Measurements from ENCODE around the gene MYO9A. TPM values are rescaled to one million over a fixed set of nuclear protein-coding genes. Genes with fewer than 3 reads are reported as not detected.
"Not testable (repeated sequence)": the region's sequence is repeated elsewhere in the genome, so short reads cannot be mapped to it uniquely, and the experiment has no call there.

The MYO9A gene
- total and polyA plus RNA-seq, 11 donors: 3.2 to 33.9 (median 29.9) TPM

DNA sequence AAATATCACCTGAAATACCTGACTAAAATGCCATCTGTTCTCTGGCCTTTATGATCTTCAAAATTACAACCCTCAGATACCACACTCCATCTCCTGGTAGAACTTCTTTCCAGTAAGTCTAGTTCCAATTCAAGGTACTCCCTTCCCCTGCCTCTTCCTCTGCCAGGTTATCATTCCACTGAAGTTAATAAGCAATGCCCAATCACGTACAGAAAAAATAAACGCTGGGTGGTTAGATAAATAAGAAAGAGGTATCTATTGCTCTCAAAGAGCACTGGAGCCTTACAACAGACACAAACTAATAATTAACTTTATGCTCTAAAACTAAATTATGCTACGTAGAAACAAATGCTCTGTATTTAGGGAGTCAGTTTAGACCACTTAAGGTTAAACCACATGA lies 112.5 kb downstream of the MYO9A start:
- Histone ChIP-seq H3K27ac (no peak overlapping the region), H3K27me3 (no peaks in the 10 kb centered on the region), H3K9me3 (no peaks in the 10 kb centered on the region), H3K36me3 (peaks cover 0 to 78% (median 37%) of the 10 kb centered on the region in 9 donors), H3K4me1 (no peaks in the 10 kb centered on the region), H3K4me3 (no peak overlapping the region)
- 95 to 97% (median 97%) methylated on average over 3 of the region's 3 CpGs for WGBS, 4 donors
- intact Hi-C loops (cut with DNase I): loop anchor here in 1 of 10 donors (5.0 kb wide), 1 partner anchor 438 kb away; no protein-coding TSS in a partner anchor
- TF ChIP-seq POLR2A (IDR thresholded peaks at IDR 0.05): no peak
- TF ChIP-seq, protein P1, sequence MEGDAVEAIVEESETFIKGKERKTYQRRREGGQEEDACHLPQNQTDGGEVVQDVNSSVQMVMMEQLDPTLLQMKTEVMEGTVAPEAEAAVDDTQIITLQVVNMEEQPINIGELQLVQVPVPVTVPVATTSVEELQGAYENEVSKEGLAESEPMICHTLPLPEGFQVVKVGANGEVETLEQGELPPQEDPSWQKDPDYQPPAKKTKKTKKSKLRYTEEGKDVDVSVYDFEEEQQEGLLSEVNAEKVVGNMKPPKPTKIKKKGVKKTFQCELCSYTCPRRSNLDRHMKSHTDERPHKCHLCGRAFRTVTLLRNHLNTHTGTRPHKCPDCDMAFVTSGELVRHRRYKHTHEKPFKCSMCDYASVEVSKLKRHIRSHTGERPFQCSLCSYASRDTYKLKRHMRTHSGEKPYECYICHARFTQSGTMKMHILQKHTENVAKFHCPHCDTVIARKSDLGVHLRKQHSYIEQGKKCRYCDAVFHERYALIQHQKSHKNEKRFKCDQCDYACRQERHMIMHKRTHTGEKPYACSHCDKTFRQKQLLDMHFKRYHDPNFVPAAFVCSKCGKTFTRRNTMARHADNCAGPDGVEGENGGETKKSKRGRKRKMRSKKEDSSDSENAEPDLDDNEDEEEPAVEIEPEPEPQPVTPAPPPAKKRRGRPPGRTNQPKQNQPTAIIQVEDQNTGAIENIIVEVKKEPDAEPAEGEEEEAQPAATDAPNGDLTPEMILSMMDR (IDR thresholded peaks at IDR 0.05): no peak
- no peak for ATAC-seq
- no peak for DNase-seq

DNA sequence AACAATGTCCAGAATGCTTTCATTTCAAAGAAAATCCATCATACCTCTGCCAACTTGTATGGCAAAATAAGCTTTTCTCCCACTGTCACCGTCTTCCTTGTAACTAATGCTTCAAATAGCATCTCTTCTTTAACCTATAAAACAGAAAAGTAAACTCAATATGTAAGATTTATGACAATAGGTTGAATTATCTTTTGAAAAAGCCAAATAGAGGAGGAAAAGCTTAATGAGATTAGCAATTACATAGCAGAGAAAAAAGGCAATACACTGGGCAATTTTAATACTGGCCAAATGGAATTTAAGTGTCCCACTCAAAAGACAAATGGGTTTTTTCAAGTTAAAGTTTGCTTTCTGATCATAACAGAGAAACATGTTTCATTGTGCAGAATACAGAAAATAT lies 118.1 kb downstream of the MYO9A start:
- Histone ChIP-seq H3K4me3 (no peak overlapping the region), H3K27me3 (no peaks in the 10 kb centered on the region), H3K9me3 (no peaks in the 10 kb centered on the region), H3K4me1 (no peaks in the 10 kb centered on the region), H3K27ac (no peak overlapping the region), H3K36me3 (peaks cover 0 to 60% (median 18%) of the 10 kb centered on the region in 9 donors)
- DNase-seq (no peak), ATAC-seq (no peak)
- 94 to 97% (median 96%) methylated on average over 1 of the region's 1 CpG for whole genome bisulfite sequencing, 4 donors
- intact Hi-C loops (cut with DNase I): no loop called here
- TF ChIP-seq, protein P1 (IDR thresholded peaks at IDR 0.05): no peak
- TF ChIP-seq POLR2A (IDR thresholded peaks at IDR 0.05): no peak

DNA sequence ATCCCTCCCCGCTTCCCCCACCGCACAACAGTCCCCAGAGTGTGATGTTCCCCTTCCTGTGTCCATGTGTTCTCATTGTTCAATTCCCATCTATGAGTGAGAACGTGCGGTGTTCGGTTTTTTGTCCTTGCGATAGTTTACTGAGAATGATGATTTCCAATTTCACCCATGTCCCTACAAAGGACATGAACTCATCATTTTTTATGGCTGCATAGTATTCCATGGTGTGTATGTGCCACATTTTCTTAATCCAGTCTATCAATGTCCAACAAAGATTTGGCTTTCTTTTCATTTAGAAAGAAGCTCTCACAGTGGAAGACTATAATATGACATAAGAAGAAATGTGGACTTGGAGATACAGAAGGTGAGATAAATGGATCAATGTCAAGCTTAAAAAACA lies 119.2 kb downstream of the MYO9A start:
- WGBS, 4 donors: 90 to 99% (median 94%) methylated on average over 5 to 6 of the region's 6 CpGs
- H3K27ac ChIP-seq; H3K4me1 ChIP-seq; DNase-seq; H3K27me3 ChIP-seq; intact Hi-C loops (cut with DNase I); H3K9me3 ChIP-seq; ATAC-seq; H3K4me3 ChIP-seq: not testable (repeated sequence)
- H3K36me3 ChIP-seq: peaks cover 0 to 62% (median 14%) of the 10 kb centered on the region in 9 donors

DNA sequence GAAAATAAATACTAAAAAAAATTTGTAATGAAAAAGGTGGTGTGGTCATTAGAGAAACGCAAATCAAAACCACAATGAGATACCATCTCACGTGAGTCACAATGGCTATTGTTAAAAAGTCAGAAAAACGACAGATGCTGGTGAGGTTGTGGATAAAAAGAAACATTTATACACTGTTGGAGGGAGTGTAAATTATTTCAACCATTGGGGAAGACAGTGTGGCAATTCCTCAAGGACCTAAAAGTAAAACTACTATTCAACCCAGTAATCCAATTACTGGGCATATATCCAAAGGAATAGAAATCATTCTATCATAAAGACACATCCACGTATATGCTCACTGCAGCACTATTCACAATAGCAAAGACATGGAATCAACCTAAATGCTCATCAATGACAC lies 120.3 kb downstream of the MYO9A start:
- TF ChIP-seq POLR2A (IDR thresholded peaks at IDR 0.05): no peak
- TF ChIP-seq, protein P1 (IDR thresholded peaks at IDR 0.05): no peak

DNA sequence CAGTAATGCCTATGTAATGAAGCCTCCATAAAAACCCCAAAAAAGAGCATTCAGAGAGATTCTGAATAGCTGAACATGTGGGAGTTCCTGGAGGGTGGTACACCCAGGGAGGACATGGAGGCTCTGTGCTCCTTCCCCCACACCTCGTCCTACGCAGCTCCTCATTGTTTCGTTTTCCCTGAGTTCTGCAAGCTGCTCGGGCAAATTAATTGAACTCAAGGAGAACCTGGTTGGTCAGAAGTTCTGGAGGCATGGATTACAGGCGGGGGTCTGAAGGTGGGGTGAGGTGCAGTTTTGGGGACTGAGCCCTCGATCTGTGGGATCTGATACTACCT lies 142.2 kb downstream of the MYO9A start:
- no peak for DNase-seq
- intact Hi-C loops (cut with DNase I): no loop called here
- no peak for TF ChIP-seq POLR2A (IDR thresholded peaks at IDR 0.05)
- TF ChIP-seq, protein P1 (IDR thresholded peaks at IDR 0.05): no peak
- ATAC-seq: no peak
- Histone ChIP-seq H3K4me3 (no peak overlapping the region), H3K27me3 (no peaks in the 10 kb centered on the region), H3K27ac (no peak overlapping the region), H3K36me3 (peaks cover 0 to 53% (median 21%) of the 10 kb centered on the region in 9 donors), H3K4me1 (no peaks in the 10 kb centered on the region), H3K9me3 (no peaks in the 10 kb centered on the region)
- 80 to 98% (median 97%) methylated on average over 6 of the region's 6 CpGs for WGBS, 4 donors

More for the DNA sequence above, 120.3 kb downstream of the MYO9A start:
- H3K9me3 ChIP-seq: no peaks in the 10 kb centered on the region
- H3K36me3 ChIP-seq: peaks cover 0 to 69% (median 14%) of the 10 kb centered on the region in 9 donors
- 72 to 79% (median 76%) methylated on average over 4 of the region's 4 CpGs for WGBS, 4 donors
- H3K4me1 ChIP-seq: no peaks in the 10 kb centered on the region
- no peak for ATAC-seq
- no peak overlapping the region for H3K27ac ChIP-seq
- H3K27me3 ChIP-seq: no peaks in the 10 kb centered on the region
- H3K4me3 ChIP-seq: no peak overlapping the region
- no peak for DNase-seq
- intact Hi-C loops (cut with DNase I): no loop called here

Data from heart left ventricle (tissue), 16 donors.